ENCODE data around the gene CAPZB. TPM values are rescaled to one million over a fixed set of nuclear protein-coding genes. Genes with fewer than 3 reads are reported as not detected.

The CAPZB gene
- total and polyA plus RNA-seq, 2 of the 4 experiments (the other 2 are of a cell fraction), result 216 to 304 TPM

GRCh38 chr1:19476450-19477190 lies 8.7 kb downstream of the CAPZB start:
- in situ Hi-C loops (cut with MboI; ENCODE audit: low sequenced_read_pairs) (no loop called here), intact Hi-C loops (cut with micrococcal nuclease) (no loop called here), dilution Hi-C loops (cut with HindIII; ENCODE audit: low sequenced_read_pairs, unreplicated experiment) (no loop called here)
- Histone ChIP-seq H3K23ac (ENCODE audit: low read depth, low read length) (peak overlapping the region; percentile 34), H2AFZ (replicated peaks; ENCODE audit: low read length, poor library complexity) (no peak overlapping the region), H2BK5ac (ENCODE audit: low read depth, low read length, poor library complexity, severe bottlenecking) (no peak overlapping the region), H3K79me1 (ENCODE audit: low read depth in 1 of 2, low read length in 2 of 2) (peaks cover 9 to 89% of the 10 kb centered on the region in 2 experiments; a peak in 3 of 4 replicates), H3K4me3 (ENCODE audit: insufficient read depth, low read depth, low read length) (no peak overlapping the region), H2AK9ac (replicated peaks; ENCODE audit: low read depth, low read length, poor library complexity) (peak overlapping the region; percentile 29), H4K20me1 (ENCODE audit: insufficient read depth, low read length) (peaks cover 98% of the 10 kb centered on the region), H3K9me3 (ENCODE audit: control insufficient read depth, insufficient read depth, low read length) (no peaks in the 10 kb centered on the region), H4K91ac (ENCODE audit: insufficient read depth, low read depth, low read length) (no peak overlapping the region), H3K36me3 (ENCODE audit: control insufficient read depth, insufficient read depth, low read length) (peaks cover 18% of the 10 kb centered on the region), H3K27me3 (ENCODE audit: control insufficient read depth, insufficient read depth, low read length) (no peaks in the 10 kb centered on the region), H3K14ac (replicated peaks; ENCODE audit: low read depth, low read length) (no peak overlapping the region), H3K4me1 (ENCODE audit: control insufficient read depth, insufficient read depth, low read length) (peaks cover 27% of the 10 kb centered on the region), H3K27ac (ENCODE audit: insufficient read depth, low read length) (no peak overlapping the region), H3K9ac (ENCODE audit: low read depth, low read length) (no peak overlapping the region), H3K18ac (ENCODE audit: low read depth, low read length) (no peak overlapping the region), H3K4me2 (ENCODE audit: low read depth, low read length) (peak overlapping the region; percentile 23), H3K9me1 (ENCODE audit: insufficient read depth, low read length) (peaks cover 54% of the 10 kb centered on the region), H2BK15ac (ENCODE audit: low read depth, low read length) (no peak overlapping the region), H4K5ac (ENCODE audit: low read depth, low read length) (no peak overlapping the region), H2BK120ac (ENCODE audit: low read depth, low read length) (no peak overlapping the region), H3K4ac (ENCODE audit: low read depth, low read length) (no peak overlapping the region), H3K56ac (ENCODE audit: extremely low read depth, insufficient read depth, low read length) (no peak overlapping the region), H2BK20ac (ENCODE audit: low read depth, low read length) (no peak overlapping the region), H2AK5ac (ENCODE audit: low read depth, low read length) (peak overlapping the region; percentile 33; the same call in 1 of the 2 replicates), H4K8ac (ENCODE audit: low read depth in 2 of 2, low read length in 2 of 2) (no peak overlapping the region; a peak in 1 of 4 replicates)
- DNase-seq, result peak; percentile 79
- no peak for TF ChIP-seq MAZ (IDR thresholded peaks at IDR 0.05; ENCODE audit: borderline replicate concordance, low read depth, low read length)
- 0 out of 2 replicates have a peak, but pooled peaks have one; percentile 26 for TF ChIP-seq MXI1 (IDR thresholded peaks at IDR 0.05; ENCODE audit: borderline replicate concordance, low read depth, low read length)
- no peak for TF ChIP-seq FOS (IDR thresholded peaks at IDR 0.05; ENCODE audit: low read depth, low read length)
- no peak for TF ChIP-seq RAD21 (IDR thresholded peaks at IDR 0.05; ENCODE audit: low read length)
- TF ChIP-seq CEBPB (IDR thresholded peaks at IDR 0.05; ENCODE audit: low read depth, low read length), result peak; percentile 37; the same call in 1 of the 2 replicates
- TF ChIP-seq MAFK (IDR thresholded peaks at IDR 0.05; ENCODE audit: low read depth, low read length), result no peak
- peak; percentile 38; the same call in 1 of the 2 replicates for TF ChIP-seq BHLHE40 (IDR thresholded peaks at IDR 0.05; ENCODE audit: low read depth, low read length)
- POLR2A ChIA-PET (ENCODE audit: unreplicated experiment), result interaction anchor here (0.6 kb wide), 1 partner anchor 9 kb away, joined by 10 read pairs; the partner anchor contains the start of gene CAPZB
- CTCF ChIA-PET, result no interaction called here
- 89% methylated on average over 5 of the region's 12 CpGs; no CpG with 5 or more reads in 1 of the 2 experiments for WGBS, 2 experiments (ENCODE audit: extremely low coverage in 2 of 2, insufficient read length in 1 of 2)
- peak; percentile 55 for ATAC-seq (ENCODE audit: low read depth)
- BruUV-seq (replicated peaks), result no TSS peak
